Iris pigment epithelial cell (primary cell): ENCODE data around the gene COG6.

Source experiments
- DNase-seq: peaks from one replicate; pipeline ENCODE4 v3.0.0-alpha.2; 2011; ENCODE audit warnings: low read depth

COG6 gene

GRCh38 chr13:39770221-39771090 lies 115.0 kb downstream of the COG6 start:
- DNase-seq = no peak

GRCh38 chr13:39773833-39774232 lies 118.4 kb downstream of the COG6 start:
- DNase-seq = peak; percentile 92

- DNase-seq = peak; percentile 98
These were observed 121.0 kb downstream of the COG6 start for GRCh38 chr13:39776439-39776838.

- DNase-seq = no peak
These were observed 121.6 kb downstream of the COG6 start for GRCh38 chr13:39777021-39777420.

GRCh38 chr13:39777527-39778061 lies 122.1 kb downstream of the COG6 start:
- DNase-seq = peak; percentile 99

GRCh38 chr13:39779337-39780265 lies 124.1 kb downstream of the COG6 start:
- DNase-seq = peak; percentile 79

- no peak for DNase-seq
These were observed 125.2 kb downstream of the COG6 start for GRCh38 chr13:39780711-39781110.

- no peak for DNase-seq
These were observed 125.9 kb downstream of the COG6 start for GRCh38 chr13:39781381-39781780.

- DNase-seq = peak; percentile 50
These were observed 127.6 kb downstream of the COG6 start for GRCh38 chr13:39783051-39783450.

GRCh38 chr13:39784347-39784746 lies 128.9 kb downstream of the COG6 start:
- DNase-seq = peak; percentile 96

GRCh38 chr13:39786091-39786490 lies 130.6 kb downstream of the COG6 start:
- no peak for DNase-seq

- DNase-seq = peak; percentile 70
These were observed 131.6 kb downstream of the COG6 start for GRCh38 chr13:39787086-39787487.

GRCh38 chr13:39788102-39788501 lies 132.6 kb downstream of the COG6 start:
- DNase-seq = no peak

GRCh38 chr13:39789451-39789850 lies 134.0 kb downstream of the COG6 start:
- DNase-seq = no peak
